Measurements from ENCODE around the gene KCTD8. TPM values are rescaled to one million over a fixed set of nuclear protein-coding genes. Genes with fewer than 3 reads are reported as not detected.

Gene KCTD8
- total RNA-seq, 4 donors from 2014 or later: 0.63 to 1.5 (median 1.1) TPM; not detected in 1

DNA sequence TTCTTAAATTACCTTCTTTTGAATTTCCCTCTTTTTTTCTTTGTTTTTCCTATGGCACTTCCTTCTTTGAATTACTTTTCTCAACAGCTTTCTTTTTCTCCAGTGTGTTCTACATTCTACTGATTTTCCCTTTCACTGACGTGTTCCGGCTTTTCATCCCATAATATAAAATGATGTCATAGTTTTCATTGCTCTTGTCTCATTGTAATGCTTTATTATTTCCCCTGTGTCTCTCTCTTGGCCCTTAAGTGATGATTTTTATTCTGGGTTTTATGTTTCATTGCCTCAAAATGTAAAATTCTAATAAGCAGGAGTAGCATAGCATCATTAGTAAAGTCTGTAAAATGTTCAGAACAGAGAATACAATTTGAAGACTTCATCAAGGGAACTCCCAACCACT is 299.3 kb downstream of the KCTD8 start:
- H3K27me3 ChIP-seq: no peaks in the 10 kb centered on the region
- peaks cover 0 to 7% (median 0%) of the 10 kb centered on the region in 4 donors for H3K9me3 ChIP-seq
- H3K4me3 ChIP-seq: no peak overlapping the region
- TF ChIP-seq POLR2A (IDR thresholded peaks at IDR 0.05) (no peak), EP300 (IDR thresholded peaks at IDR 0.05) (no peak)
- TF ChIP-seq, protein P1, sequence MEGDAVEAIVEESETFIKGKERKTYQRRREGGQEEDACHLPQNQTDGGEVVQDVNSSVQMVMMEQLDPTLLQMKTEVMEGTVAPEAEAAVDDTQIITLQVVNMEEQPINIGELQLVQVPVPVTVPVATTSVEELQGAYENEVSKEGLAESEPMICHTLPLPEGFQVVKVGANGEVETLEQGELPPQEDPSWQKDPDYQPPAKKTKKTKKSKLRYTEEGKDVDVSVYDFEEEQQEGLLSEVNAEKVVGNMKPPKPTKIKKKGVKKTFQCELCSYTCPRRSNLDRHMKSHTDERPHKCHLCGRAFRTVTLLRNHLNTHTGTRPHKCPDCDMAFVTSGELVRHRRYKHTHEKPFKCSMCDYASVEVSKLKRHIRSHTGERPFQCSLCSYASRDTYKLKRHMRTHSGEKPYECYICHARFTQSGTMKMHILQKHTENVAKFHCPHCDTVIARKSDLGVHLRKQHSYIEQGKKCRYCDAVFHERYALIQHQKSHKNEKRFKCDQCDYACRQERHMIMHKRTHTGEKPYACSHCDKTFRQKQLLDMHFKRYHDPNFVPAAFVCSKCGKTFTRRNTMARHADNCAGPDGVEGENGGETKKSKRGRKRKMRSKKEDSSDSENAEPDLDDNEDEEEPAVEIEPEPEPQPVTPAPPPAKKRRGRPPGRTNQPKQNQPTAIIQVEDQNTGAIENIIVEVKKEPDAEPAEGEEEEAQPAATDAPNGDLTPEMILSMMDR (IDR thresholded peaks at IDR 0.05): no peak
- no peak overlapping the region for H3K27ac ChIP-seq
- H3K36me3 ChIP-seq: no peaks in the 10 kb centered on the region
- no peak for DNase-seq (ENCODE audit: low spot score in 2 of 2)
- H3K4me1 ChIP-seq: no peaks in the 10 kb centered on the region
- whole genome bisulfite sequencing, 2 donors: 36 to 43% methylated on average over 2 of the region's 2 CpGs

GRCh38 chr4:44147571-44148075 is 301.0 kb downstream of the KCTD8 start:
- no peak overlapping the region for H3K27ac ChIP-seq
- no peaks in the 10 kb centered on the region for H3K27me3 ChIP-seq
- no peak overlapping the region for H3K4me3 ChIP-seq
- no peak for DNase-seq (ENCODE audit: low spot score in 2 of 2)
- H3K9me3 ChIP-seq: peaks cover 0 to 7% (median 0%) of the 10 kb centered on the region in 4 donors
- no peaks in the 10 kb centered on the region for H3K36me3 ChIP-seq
- no peak for TF ChIP-seq POLR2A (IDR thresholded peaks at IDR 0.05)
- TF ChIP-seq EP300 (IDR thresholded peaks at IDR 0.05): no peak
- TF ChIP-seq, protein P1 (IDR thresholded peaks at IDR 0.05): no peak
- no peaks in the 10 kb centered on the region for H3K4me1 ChIP-seq
- 10 to 19% methylated on average over 1 of the region's 1 CpG for WGBS, 2 donors

DNA sequence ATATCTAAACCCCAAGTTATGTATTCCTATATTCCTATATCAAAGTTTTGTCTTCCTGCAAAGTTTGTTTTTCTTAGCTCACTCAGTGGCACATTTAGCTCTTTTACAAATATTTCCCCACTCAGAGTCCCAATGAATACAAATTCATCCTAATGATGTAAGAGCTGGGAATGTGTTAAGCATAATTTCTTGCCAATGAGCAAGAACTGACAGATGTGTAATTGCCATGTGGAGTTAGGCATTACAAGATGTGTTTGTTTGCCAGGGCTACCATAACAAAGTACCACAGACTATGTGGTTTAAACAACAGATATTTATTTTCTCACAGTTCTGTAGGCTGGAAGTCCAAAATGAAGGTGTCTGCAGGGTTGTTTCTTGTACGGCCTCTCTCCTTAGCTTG is 302.1 kb downstream of the KCTD8 start:
- TF ChIP-seq POLR2A (IDR thresholded peaks at IDR 0.05): no peak
- TF ChIP-seq, protein P1 (IDR thresholded peaks at IDR 0.05): no peak
- TF ChIP-seq EP300 (IDR thresholded peaks at IDR 0.05): no peak
- WGBS, 2 donors: 97 to 100% methylated on average over 1 of the region's 1 CpG

GRCh38 chr4:44145868-44146267 is 302.7 kb downstream of the KCTD8 start:
- H3K36me3 ChIP-seq: no peaks in the 10 kb centered on the region
- H3K27me3 ChIP-seq: no peaks in the 10 kb centered on the region
- H3K27ac ChIP-seq: no peak overlapping the region
- TF ChIP-seq POLR2A (IDR thresholded peaks at IDR 0.05): no peak
- no peak for TF ChIP-seq EP300 (IDR thresholded peaks at IDR 0.05)
- TF ChIP-seq, protein P1 (IDR thresholded peaks at IDR 0.05): no peak
- peaks cover 0 to 7% (median 0%) of the 10 kb centered on the region in 4 donors for H3K9me3 ChIP-seq
- H3K4me1 ChIP-seq: no peaks in the 10 kb centered on the region
- no peak overlapping the region for H3K4me3 ChIP-seq
- no peak for DNase-seq (ENCODE audit: low spot score in 2 of 2)

More for the DNA sequence above, 302.1 kb downstream of the KCTD8 start:
- Histone ChIP-seq H3K27me3 (no peaks in the 10 kb centered on the region), H3K27ac (no peak overlapping the region), H3K36me3 (no peaks in the 10 kb centered on the region), H3K4me3 (no peak overlapping the region), H3K9me3 (peaks cover 0 to 7% (median 0%) of the 10 kb centered on the region in 4 donors), H3K4me1 (no peaks in the 10 kb centered on the region)
- DNase-seq (ENCODE audit: low spot score in 2 of 2): no peak

DNA sequence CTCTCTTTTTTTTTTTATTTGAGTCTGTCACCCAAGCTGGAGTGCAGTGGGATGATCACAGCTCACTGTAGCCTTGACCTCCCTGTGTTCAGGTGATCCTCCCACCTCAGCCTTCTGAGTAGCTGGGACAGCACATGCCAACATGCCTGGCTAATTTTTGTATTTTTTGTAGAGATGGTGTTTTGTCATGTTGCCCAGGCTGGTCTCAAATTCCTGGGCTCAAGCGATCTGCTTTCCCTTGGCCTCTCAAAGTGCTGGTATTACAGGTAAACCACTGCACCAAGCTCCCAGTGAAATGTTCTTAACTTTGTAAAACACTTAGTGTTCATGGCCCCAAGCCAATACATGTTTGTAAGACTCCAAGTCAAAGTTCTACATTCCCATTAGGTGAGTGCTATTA is 316.1 kb downstream of the KCTD8 start:
- H3K9me3 ChIP-seq: no peaks in the 10 kb centered on the region
- no peak overlapping the region for H3K4me3 ChIP-seq
- no peaks in the 10 kb centered on the region for H3K36me3 ChIP-seq
- H3K4me1 ChIP-seq: no peaks in the 10 kb centered on the region
- TF ChIP-seq, protein P1 (IDR thresholded peaks at IDR 0.05): no peak
- TF ChIP-seq EP300 (IDR thresholded peaks at IDR 0.05) (no peak), POLR2A (IDR thresholded peaks at IDR 0.05) (no peak)
- DNase-seq (ENCODE audit: low spot score in 2 of 2): no peak
- no peak overlapping the region for H3K27ac ChIP-seq
- 85 to 89% methylated on average over 1 of the region's 1 CpG for WGBS, 2 donors
- no peaks in the 10 kb centered on the region for H3K27me3 ChIP-seq

Other genes with a start within 250 kb of the KCTD8 start
- gene YIPF7, start 202.8 kb upstream of the KCTD8 start, total RNA-seq: 1 to 10 TPM in 1 of 4 donors, under 1 TPM in 1, not detected in 2; 0.98 to 2.0 TPM
- 10 to 100 TPM; 15.3 to 21.9 (median 18.7) TPM for gene GUF1, start 229.6 kb upstream of the KCTD8 start, total RNA-seq

Measured in tibial nerve (tissue), 4 donors.